A673 (cell line): Measurements from ENCODE around the gene BDNF. TPM values are rescaled to one million over a fixed set of nuclear protein-coding genes. Genes with fewer than 3 reads are reported as not detected.

Experiments
- BruUV-seq: library from RNA; stranded (reverse); fragments of 400-500 nt; replicated peaks from 2 replicates; lab custom pipeline; 2021; lab: Mats Ljungman, UMichigan
- CTCF ChIA-PET: fragments of 300-600 bp; sonication (Branson Sonifier 250); formaldehyde crosslinking; loops from one replicate; lab custom pipeline; 2022; ENCODE audit warnings: antibody characterized with exemption; lab: Charles Lee
- POLR2A ChIA-PET: fragments of 300-600 bp; sonication (Branson Sonifier 250); formaldehyde crosslinking; loops from one replicate; lab custom pipeline; 2022; ENCODE audit warnings: antibody characterized with exemption; ENCODE audit not compliant: low non-redundant PET; lab: Charles Lee
- DNase-seq: peaks from one replicate; pipeline ENCODE4 v3.0.0-alpha.2; 2015; ENCODE audit warnings: low spot score
- H3K27ac ChIP-seq: fragments of 200-600 bp; sonication (generic); 2 replicates; pipeline ENCODE4 v1.5.1; 2016; ENCODE audit warnings: mixed run types, low read depth, mild to moderate bottlenecking, mixed read lengths, antibody characterized with exemption, low read length; ENCODE audit not compliant: poor library complexity, severe bottlenecking
- H3K27me3 ChIP-seq: fragments of 200-600 bp; sonication (generic); replicated peaks from 2 replicates; pipeline ENCODE4 v1.6.1; 2017; ENCODE audit warnings: mixed run types, low read depth, mild to moderate bottlenecking, mixed read lengths, antibody characterized with exemption, low read length; ENCODE audit not compliant: insufficient read depth, poor library complexity
- H3K36me3 ChIP-seq: fragments of 200-600 bp; sonication (generic); 2 replicates; pipeline ENCODE4 v1.6.1; 2016; ENCODE audit warnings: mixed run types, mild to moderate bottlenecking, mixed read lengths, antibody characterized with exemption, low read length; ENCODE audit not compliant: insufficient read depth, poor library complexity, severe bottlenecking
- H3K4me1 ChIP-seq: fragments of 200-600 bp; sonication (generic); 2 replicates; pipeline ENCODE4 v1.6.1; 2017; ENCODE audit warnings: mixed run types, mild to moderate bottlenecking, mixed read lengths, antibody characterized with exemption, low read length; ENCODE audit not compliant: insufficient read depth, poor library complexity, severe bottlenecking
- H3K4me3 ChIP-seq: fragments of 200-600 bp; sonication (generic); 2 replicates; pipeline ENCODE4 v1.5.1; 2016; ENCODE audit warnings: low read depth, mixed run types, mild to moderate bottlenecking, mixed read lengths, low read length; ENCODE audit not compliant: poor library complexity, severe bottlenecking
- H3K9me3 ChIP-seq: fragments of 200-600 bp; sonication (generic); 2 replicates; pipeline ENCODE4 v1.6.1; 2016; ENCODE audit warnings: mixed run types, low read depth, mild to moderate bottlenecking, mixed read lengths, antibody characterized with exemption, low read length; ENCODE audit not compliant: poor library complexity, severe bottlenecking
- CTCF ChIP-seq: fragments of 300-800, 200-600 bp; sonication (generic); conservative IDR thresholded peaks from 2 replicates; pipeline ENCODE4 v1.5.1; 2017; ENCODE audit warnings: low read depth, mild to moderate bottlenecking, antibody characterized with exemption, low read length, moderate library complexity, mixed read lengths
- EZH2 ChIP-seq: fragments of 200-600 bp; sonication (generic); IDR thresholded peaks from 2 replicates; pipeline ENCODE4 v1.6.1; 2017; ENCODE audit warnings: borderline replicate concordance, low read depth, mild to moderate bottlenecking, mixed read lengths, antibody characterized with exemption, low read length; ENCODE audit not compliant: poor library complexity, severe bottlenecking
- intact Hi-C: fragments of 100-400 bp; cut with micrococcal nuclease; formaldehyde crosslinking; loops from one replicate; pipeline ENCODE4 v1.10.0; 2022; ENCODE audit not compliant: unreplicated experiment
- total RNA-seq: library from RNA; stranded (reverse); gene quantifications from 2 replicates; pipeline ENCODE4 v1.2.3, GENCODE V29; 2021

BDNF gene
- total RNA-seq, 1 experiment from 2014 or later = 0.09 TPM

GRCh38 chr11:27693398-27693797, 6.9 kb downstream of the BDNF start:
- BruUV-seq = no TSS peak
- intact Hi-C loops = loop anchor here (10.0 kb wide), 1 partner anchor 1211 kb away; no protein-coding TSS in a partner anchor

GRCh38 chr11:27692781-27693180, 7.5 kb downstream of the BDNF start:
- POLR2A ChIA-PET = no interaction called here
- no peaks in the 10 kb centered on the region for H3K9me3 ChIP-seq
- H3K27ac ChIP-seq = no peak overlapping the region
- H3K27me3 ChIP-seq = peaks cover 87% of the 10 kb centered on the region
- no peaks in the 10 kb centered on the region for H3K4me1 ChIP-seq
- TF ChIP-seq CTCF (no peak), EZH2 (no peak)
- CTCF ChIA-PET = no interaction called here
- H3K4me3 ChIP-seq = no peak overlapping the region
- DNase-seq = no peak
- no peaks in the 10 kb centered on the region for H3K36me3 ChIP-seq
- BruUV-seq = no TSS peak
- intact Hi-C loops = loop anchor here (10.0 kb wide), 1 partner anchor 1212 kb away; no protein-coding TSS in a partner anchor

More at GRCh38 chr11:27693398-27693797, 6.9 kb downstream of the BDNF start:
- Histone ChIP-seq H3K9me3 (no peaks in the 10 kb centered on the region), H3K36me3 (no peaks in the 10 kb centered on the region), H3K27me3 (peaks cover 93% of the 10 kb centered on the region), H3K27ac (no peak overlapping the region), H3K4me3 (no peak overlapping the region), H3K4me1 (no peaks in the 10 kb centered on the region)
- no peak for DNase-seq
- CTCF ChIA-PET = no interaction called here
- POLR2A ChIA-PET = no interaction called here
- TF ChIP-seq CTCF = no peak
- no peak for TF ChIP-seq EZH2

- no TSS peak for BruUV-seq
- Histone ChIP-seq H3K36me3 (no peaks in the 10 kb centered on the region), H3K9me3 (no peaks in the 10 kb centered on the region), H3K27me3 (peaks cover 40% of the 10 kb centered on the region), H3K27ac (no peak overlapping the region), H3K4me3 (no peak overlapping the region), H3K4me1 (no peaks in the 10 kb centered on the region)
- intact Hi-C loops = no loop called here
- no peak for TF ChIP-seq EZH2
- TF ChIP-seq CTCF = no peak
- DNase-seq = no peak
- ChIA-PET POLR2A (no interaction called here), CTCF (no interaction called here)
Measured at GRCh38 chr11:27688076-27688475, 12.2 kb downstream of the BDNF start.
